Endodermal cell (in vitro differentiated cells): Measurements from ENCODE around the gene RAMACL. TPM values are rescaled to one million over a fixed set of nuclear protein-coding genes. Genes with fewer than 3 reads are reported as not detected.

Experiments
- DNase-seq: peaks from one replicate; pipeline ENCODE4 v3.0.0-alpha.2; 2017
- H3K27ac ChIP-seq: 2 replicates; pipeline ENCODE4 v1.5.1; 2013; ENCODE audit warnings: mild to moderate bottlenecking, low read depth, low read length, moderate library complexity
- H3K27me3 ChIP-seq: 2 replicates; pipeline ENCODE4 v1.6.1; 2013; ENCODE audit warnings: mild to moderate bottlenecking, low read length, moderate library complexity; ENCODE audit not compliant: insufficient read depth, control insufficient read depth, poor library complexity, severe bottlenecking
- H3K36me3 ChIP-seq: 2 replicates; pipeline ENCODE4 v1.7.0; 2013; ENCODE audit warnings: mild to moderate bottlenecking, low read length, moderate library complexity; ENCODE audit not compliant: control insufficient read depth, insufficient read depth
- H3K4me1 ChIP-seq: one replicate; pipeline ENCODE4 v1.7.0; 2013; ENCODE audit warnings: low read length; ENCODE audit not compliant: control insufficient read depth, insufficient read depth
- H3K4me3 ChIP-seq: 2 replicates; pipeline ENCODE4 v1.5.1; 2013; ENCODE audit warnings: mild to moderate bottlenecking, low read length, moderate library complexity
- H3K9ac ChIP-seq: 2 replicates; pipeline ENCODE4 v1.6.1; 2013; ENCODE audit warnings: mild to moderate bottlenecking, low read length, moderate library complexity; ENCODE audit not compliant: poor library complexity, severe bottlenecking; ENCODE audit errors: extremely low read depth
- H3K9me3 ChIP-seq: 2 replicates; pipeline ENCODE4 v1.6.1; 2013; ENCODE audit warnings: mild to moderate bottlenecking, low read length, moderate library complexity; ENCODE audit not compliant: control insufficient read depth
- H3K27ac Mint-ChIP-seq: 2 replicates; pipeline ENCODE4 v1.8.0; 2020; ENCODE audit warnings: mixed read lengths
- H3K27me3 Mint-ChIP-seq: 2 replicates; pipeline ENCODE4 v1.8.0; 2021; ENCODE audit warnings: mild to moderate bottlenecking, mixed read lengths; ENCODE audit not compliant: insufficient read depth
- H3K36me3 Mint-ChIP-seq: 2 replicates; pipeline ENCODE4 v1.8.0; 2020; ENCODE audit warnings: low read depth, mixed read lengths
- H3K4me1 Mint-ChIP-seq: 2 replicates; pipeline ENCODE4 v1.8.0; 2020; ENCODE audit warnings: mixed read lengths
- H3K4me3 Mint-ChIP-seq: 2 replicates; pipeline ENCODE4 v1.8.0; 2020; ENCODE audit warnings: mild to moderate bottlenecking, moderate library complexity, mixed read lengths
- H3K9me3 Mint-ChIP-seq: 2 replicates; pipeline ENCODE4 v1.8.0; 2020; ENCODE audit warnings: mild to moderate bottlenecking, mixed read lengths
- WGBS, 2 experiments: methylation state at CpG; one replicate each; pipeline versions ENCODE4 v1.1.5 to v1.1.7; 2013; ENCODE audit warnings: missing lambda C conversion rate in 2 of 2, mixed read lengths in 1 of 2; ENCODE audit not compliant: insufficient coverage in 1 of 2, insufficient read length in 1 of 2; 5-methylcytosine and 5-hydroxymethylcytosine counted together
- total RNA-seq, 2 donors: library from RNA; stranded (reverse); fragmentation: NEBNext Ultra II Directional in 1 of 2; extraction: Animal tissue kit (Norgen Biotek cat#: 25700) in 1 of 2; gene quantifications; 2 replicates in 1 of 2; 3 replicates in 1 of 2; pipeline ENCODE4 v1.2.1, GENCODE V29; 2021
- TF ChIP-seq, protein P1 (sequence below): fragments of 200-600 bp; sonication (generic); conservative IDR thresholded peaks from 2 replicates; pipeline ENCODE4 v1.5.0; 2021; ENCODE audit warnings: antibody characterized with exemption, mild to moderate bottlenecking

The RAMACL gene
- total RNA-seq, 2 donors from 2014 or later: 0.80 to 2.5 TPM

- Mint-ChIP-seq H3K9me3 (no peaks in the 10 kb centered on the region), H3K36me3 (peaks cover 10% of the 10 kb centered on the region), H3K4me1 (peaks cover 19% of the 10 kb centered on the region), H3K27me3 (peaks cover 14% of the 10 kb centered on the region), H3K4me3 (no peak overlapping the region), H3K27ac (no peak overlapping the region)
- Histone ChIP-seq H3K27ac (no peak overlapping the region), H3K4me1 (no peaks in the 10 kb centered on the region), H3K9me3 (no peaks in the 10 kb centered on the region), H3K4me3 (no peak overlapping the region), H3K27me3 (peaks cover 12% of the 10 kb centered on the region), H3K9ac (no peak overlapping the region), H3K36me3 (peaks cover 4% of the 10 kb centered on the region)
- TF ChIP-seq, protein P1, sequence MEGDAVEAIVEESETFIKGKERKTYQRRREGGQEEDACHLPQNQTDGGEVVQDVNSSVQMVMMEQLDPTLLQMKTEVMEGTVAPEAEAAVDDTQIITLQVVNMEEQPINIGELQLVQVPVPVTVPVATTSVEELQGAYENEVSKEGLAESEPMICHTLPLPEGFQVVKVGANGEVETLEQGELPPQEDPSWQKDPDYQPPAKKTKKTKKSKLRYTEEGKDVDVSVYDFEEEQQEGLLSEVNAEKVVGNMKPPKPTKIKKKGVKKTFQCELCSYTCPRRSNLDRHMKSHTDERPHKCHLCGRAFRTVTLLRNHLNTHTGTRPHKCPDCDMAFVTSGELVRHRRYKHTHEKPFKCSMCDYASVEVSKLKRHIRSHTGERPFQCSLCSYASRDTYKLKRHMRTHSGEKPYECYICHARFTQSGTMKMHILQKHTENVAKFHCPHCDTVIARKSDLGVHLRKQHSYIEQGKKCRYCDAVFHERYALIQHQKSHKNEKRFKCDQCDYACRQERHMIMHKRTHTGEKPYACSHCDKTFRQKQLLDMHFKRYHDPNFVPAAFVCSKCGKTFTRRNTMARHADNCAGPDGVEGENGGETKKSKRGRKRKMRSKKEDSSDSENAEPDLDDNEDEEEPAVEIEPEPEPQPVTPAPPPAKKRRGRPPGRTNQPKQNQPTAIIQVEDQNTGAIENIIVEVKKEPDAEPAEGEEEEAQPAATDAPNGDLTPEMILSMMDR: no peak
- WGBS, 2 experiments: 86 to 93% methylated on average over 4 to 5 of the region's 5 CpGs
- no peak for DNase-seq
Observed at GRCh38 chr6:166623318-166623717, 36.8 kb upstream of the RAMACL start.

- no peak overlapping the region for H3K4me3 Mint-ChIP-seq
Observed at GRCh38 chr6:166621114-166621540, 34.6 kb upstream of the RAMACL start.

GRCh38 chr6:166620478-166621113 lies 34.1 kb upstream of the RAMACL start:
- no peaks in the 10 kb centered on the region for H3K9me3 Mint-ChIP-seq
- Histone ChIP-seq H3K4me1 (no peaks in the 10 kb centered on the region), H3K9me3 (no peaks in the 10 kb centered on the region), H3K27ac (no peak overlapping the region), H3K36me3 (peaks cover 4% of the 10 kb centered on the region), H3K27me3 (peaks cover 3% of the 10 kb centered on the region), H3K9ac (no peak overlapping the region), H3K4me3 (no peak overlapping the region)
- 78 to 79% methylated on average over 7 to 8 of the region's 8 CpGs for WGBS, 2 experiments
- DNase-seq: no peak
- H3K4me3 Mint-ChIP-seq: no peak overlapping the region
- TF ChIP-seq, protein P1: no peak
- peaks cover 14% of the 10 kb centered on the region for H3K36me3 Mint-ChIP-seq
- H3K27me3 Mint-ChIP-seq: peaks cover 8% of the 10 kb centered on the region
- H3K27ac Mint-ChIP-seq: no peak overlapping the region
- peaks cover 11% of the 10 kb centered on the region for H3K4me1 Mint-ChIP-seq

More at GRCh38 chr6:166621114-166621540, 34.6 kb upstream of the RAMACL start:
- DNase-seq: peak; percentile 67
- Histone ChIP-seq H3K9ac (no peak overlapping the region), H3K36me3 (peaks cover 4% of the 10 kb centered on the region), H3K27ac (no peak overlapping the region), H3K27me3 (peaks cover 9% of the 10 kb centered on the region), H3K4me1 (no peaks in the 10 kb centered on the region), H3K9me3 (no peaks in the 10 kb centered on the region), H3K4me3 (no peak overlapping the region)
- Mint-ChIP-seq H3K27me3 (peaks cover 13% of the 10 kb centered on the region), H3K27ac (no peak overlapping the region), H3K9me3 (no peaks in the 10 kb centered on the region), H3K4me1 (peaks cover 16% of the 10 kb centered on the region), H3K36me3 (peaks cover 14% of the 10 kb centered on the region)
- TF ChIP-seq, protein P1: no peak
- 83 to 85% methylated on average over 5 to 6 of the region's 6 CpGs for WGBS, 2 experiments
